GM21576 (cell line): ENCODE data around the gene TPH2.

Experiments
- ATAC-seq: cut with Tn5 transposase; IDR thresholded peaks from one replicate; pipeline ENCODE4 v1.9.1; 2021; ENCODE audit warnings: mild to moderate bottlenecking, moderate library complexity; ENCODE audit not compliant: unreplicated experiment

The TPH2 gene

GRCh38 chr12:71938728-71939385 lies at the start of gene TPH2:
TSS of gene TPH2 (plus strand) at chr12:71938845. CDS start at chr12:71938987, 142 bp downstream.
- peak; percentile 80 for ATAC-seq

DNA sequence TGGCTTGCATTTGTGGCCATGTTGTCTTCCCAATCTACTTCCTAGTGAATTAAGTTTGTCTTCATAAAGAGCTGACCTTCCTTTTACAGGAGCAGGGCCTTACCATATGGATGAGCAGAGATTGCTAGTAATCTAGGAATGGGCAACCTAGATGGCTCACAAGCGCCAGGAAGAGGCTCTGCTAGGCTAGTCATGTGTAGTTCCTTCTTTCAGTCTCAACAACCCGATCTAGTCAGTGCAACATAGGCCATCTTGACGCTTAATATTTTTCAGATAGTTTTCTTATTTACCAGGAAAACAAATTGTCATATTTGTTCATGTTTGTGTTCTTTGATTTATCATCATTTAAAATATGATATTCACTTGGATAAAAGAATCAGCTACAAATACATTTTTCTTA lies 48.2 kb upstream of the TPH2 start:
- ATAC-seq, result no peak

GRCh38 chr12:71892059-71892458 lies 46.6 kb upstream of the TPH2 start:
- ATAC-seq, result no peak

DNA sequence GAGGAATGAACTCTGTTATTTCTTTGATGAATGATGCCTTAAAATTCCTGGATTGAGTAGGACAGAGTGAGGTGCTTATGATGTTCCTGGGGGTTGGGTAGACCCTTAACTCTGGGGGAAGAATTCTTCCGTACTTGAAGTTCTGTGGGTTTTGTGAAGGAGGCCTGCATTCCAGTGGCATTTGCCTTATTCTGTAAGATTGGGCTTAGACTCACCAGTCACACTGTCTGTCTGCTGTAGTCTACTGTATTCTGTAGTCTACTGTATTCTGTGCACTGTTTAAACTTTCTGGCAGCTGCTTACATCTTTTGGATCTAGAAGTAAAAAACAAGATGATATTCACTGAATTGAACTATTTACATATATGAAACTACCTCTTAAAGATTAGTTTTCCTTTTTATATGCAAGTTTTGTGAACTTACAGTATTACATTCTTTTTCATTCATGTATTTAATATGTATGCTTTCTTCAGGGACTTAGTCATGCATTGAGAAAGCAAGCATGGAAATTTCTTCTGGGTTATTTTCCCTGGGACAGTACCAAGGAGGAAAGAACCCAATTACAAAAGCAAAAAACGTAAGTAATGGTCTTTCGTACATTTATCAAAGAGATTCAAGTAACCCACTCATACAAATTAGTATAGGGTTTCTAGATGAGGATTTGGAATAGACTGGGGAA lies 42.3 kb upstream of the TPH2 start:
- no peak for ATAC-seq

GRCh38 chr12:71900091-71900490 lies 38.6 kb upstream of the TPH2 start:
- no peak for ATAC-seq

DNA sequence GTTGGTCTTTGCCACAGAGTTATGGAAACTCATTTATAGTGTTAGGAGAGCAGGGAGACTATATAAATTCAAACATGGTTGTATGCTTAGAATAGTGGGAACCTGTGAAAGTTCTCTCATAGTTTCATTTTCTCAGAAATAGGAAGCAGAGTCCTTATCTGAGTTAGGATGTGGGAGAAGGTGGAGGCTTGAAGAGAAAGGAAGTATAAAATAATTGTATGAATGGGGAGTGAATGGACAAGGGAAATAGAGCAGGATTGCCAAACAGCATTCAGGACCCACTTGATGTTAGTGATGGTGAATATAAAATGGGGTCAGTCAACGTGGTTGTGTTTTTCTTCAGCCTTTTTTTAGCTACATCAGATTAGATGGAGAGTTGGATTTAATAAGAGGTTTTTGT lies 34.0 kb upstream of the TPH2 start:
- ATAC-seq, result no peak

DNA sequence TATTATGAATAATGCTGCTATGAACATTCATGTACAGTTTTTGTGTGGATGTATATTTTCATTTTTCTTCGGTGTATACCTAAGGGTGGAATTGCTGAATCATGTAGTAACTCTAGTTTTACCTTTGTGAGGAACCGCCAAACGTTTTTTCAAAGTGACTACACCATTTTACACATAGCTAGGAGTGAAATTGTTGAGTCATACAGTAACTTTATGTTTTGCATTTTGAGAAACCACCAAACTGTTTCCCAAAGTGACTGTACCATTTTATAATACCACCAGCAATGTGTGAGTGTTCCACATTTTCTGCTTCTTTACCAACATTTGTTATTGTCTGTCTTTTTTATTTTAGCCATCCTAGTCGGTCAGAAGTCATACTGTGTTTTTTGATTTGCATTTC lies 3.1 kb upstream of the TPH2 start:
- ATAC-seq, result peak; percentile 90

- no peak for ATAC-seq
These were observed 1.4 kb downstream of the TPH2 start for GRCh38 chr12:71940068-71940467.

DNA sequence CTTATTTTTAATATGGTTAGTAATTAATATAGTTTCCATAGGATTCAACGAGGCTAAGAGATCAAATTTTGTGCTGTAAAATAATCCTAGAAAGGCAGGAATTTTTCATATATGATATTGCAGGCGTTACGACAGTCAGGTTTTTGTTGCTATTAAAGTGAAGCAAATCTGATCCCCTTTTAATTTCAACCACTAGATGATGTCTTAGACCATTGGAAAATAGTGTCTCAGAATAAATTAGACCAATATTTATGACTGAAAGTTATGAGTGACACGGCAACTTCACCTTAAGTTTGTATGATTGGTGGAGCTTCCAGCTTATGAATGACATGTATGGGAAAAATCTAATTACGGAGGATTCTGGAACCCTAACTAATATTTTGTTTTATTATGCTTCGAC lies 2.5 kb downstream of the TPH2 start:
- ATAC-seq, result no peak

DNA sequence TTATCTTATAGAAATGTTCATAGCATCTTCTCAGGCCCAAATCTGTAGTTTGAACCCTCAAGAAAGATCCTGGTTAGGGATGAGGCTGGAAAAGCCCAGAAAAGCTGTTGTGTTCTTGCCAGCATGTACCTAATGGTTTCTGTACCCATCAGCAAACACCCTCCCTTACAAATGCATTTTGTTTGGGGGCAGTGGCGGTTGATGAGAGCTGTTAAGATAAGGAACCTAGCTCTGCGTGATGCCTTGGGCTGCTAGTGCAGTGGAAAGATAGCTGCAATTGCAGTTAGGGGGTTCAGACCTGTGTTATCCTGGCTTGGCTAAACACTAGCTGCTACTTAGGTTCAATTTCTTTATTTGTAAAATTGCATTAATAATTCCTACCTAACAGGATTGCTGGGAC lies 3.6 kb downstream of the TPH2 start:
- ATAC-seq, result no peak

GRCh38 chr12:71942703-71943102 lies 4.1 kb downstream of the TPH2 start:
- ATAC-seq, result no peak

DNA sequence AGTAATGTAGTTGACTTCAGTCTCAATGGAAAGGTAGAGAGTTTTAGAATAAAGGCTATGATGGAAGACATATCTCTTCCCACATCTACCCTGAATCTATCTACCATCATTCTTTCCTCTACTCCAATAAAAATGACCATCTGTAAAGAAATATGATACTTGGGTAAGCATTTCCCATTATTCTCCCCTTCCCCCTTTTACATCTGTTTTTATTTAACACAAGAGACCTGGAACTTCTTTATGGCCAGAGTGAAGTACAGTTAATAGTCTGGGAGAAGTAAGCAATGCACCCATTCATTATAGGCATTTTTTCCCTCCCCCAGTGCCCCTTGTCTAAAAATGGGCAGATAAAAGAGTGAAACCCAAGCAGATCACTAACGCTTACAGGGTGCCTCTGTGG lies 6.5 kb downstream of the TPH2 start:
- no peak for ATAC-seq

- ATAC-seq, result no peak
These were observed 7.2 kb downstream of the TPH2 start for GRCh38 chr12:71945883-71946282.

DNA sequence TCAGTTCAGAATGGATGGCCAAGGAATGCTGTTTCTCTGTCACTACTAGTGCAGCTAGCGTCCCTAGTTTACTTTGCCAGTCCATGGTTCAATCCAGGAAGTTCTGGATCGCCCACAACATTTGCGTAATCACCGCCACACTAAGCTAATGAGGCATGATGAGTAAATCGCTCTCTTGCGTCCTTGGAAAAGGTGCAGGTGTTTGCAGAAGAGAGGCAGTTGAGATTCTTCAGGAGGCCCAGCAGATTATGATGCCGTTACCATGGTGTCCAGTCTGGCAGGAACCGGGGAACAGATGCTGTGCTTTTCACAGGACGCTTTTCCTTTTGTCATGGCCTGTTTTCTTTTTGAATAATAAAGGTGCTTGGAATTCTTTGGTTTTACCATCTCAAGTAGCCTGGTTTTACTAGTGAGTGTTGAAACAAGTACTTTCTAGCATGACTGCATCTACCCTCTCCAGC lies 9.0 kb downstream of the TPH2 start:
- ATAC-seq, result no peak

GRCh38 chr12:71948390-71948789 lies 9.7 kb downstream of the TPH2 start:
- no peak for ATAC-seq

DNA sequence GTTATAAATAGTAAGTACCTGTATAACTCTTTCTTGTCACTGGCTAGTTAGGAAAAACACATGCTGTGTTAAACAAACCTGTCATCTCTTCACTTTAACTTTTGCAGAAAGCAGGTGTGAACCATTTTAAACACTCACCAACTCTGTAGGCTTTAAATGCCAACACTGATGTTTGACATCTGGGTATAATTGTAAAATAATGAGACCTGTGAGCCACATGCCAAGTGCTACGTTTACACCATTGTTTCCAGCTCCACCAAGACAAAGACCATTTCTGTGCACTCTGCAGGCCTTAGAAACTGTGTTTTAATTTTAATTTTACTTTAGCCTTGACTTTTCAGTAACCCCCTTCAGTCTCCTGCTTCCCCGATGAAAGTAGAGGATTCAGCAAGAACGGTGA lies 11.0 kb downstream of the TPH2 start:
- ATAC-seq, result no peak

GRCh38 chr12:71950404-71950803 lies 11.8 kb downstream of the TPH2 start:
- ATAC-seq, result no peak

DNA sequence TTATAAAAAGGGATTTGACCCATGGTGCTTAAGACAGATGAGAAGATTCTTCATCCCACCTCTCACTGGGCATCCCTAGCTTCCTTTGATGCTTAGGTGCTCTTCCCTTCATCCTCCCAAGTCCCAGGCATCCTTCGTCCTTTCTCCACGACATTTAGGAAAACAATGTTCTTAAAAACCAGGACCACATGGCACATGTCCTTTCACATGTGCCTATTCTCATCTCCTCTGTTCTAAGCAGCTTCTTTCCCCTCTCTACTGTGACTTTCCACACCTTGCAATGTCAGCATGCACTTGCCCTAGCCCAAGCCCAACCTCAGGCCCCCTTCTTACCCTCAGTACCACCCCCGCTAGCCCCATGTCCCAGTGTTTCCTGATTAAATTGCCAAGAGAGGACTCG lies 12.2 kb downstream of the TPH2 start:
- no peak for ATAC-seq

GRCh38 chr12:71954083-71954778 lies 15.6 kb downstream of the TPH2 start:
- ATAC-seq, result no peak

- no peak for ATAC-seq
These were observed 16.2 kb downstream of the TPH2 start for GRCh38 chr12:71954861-71955260.

DNA sequence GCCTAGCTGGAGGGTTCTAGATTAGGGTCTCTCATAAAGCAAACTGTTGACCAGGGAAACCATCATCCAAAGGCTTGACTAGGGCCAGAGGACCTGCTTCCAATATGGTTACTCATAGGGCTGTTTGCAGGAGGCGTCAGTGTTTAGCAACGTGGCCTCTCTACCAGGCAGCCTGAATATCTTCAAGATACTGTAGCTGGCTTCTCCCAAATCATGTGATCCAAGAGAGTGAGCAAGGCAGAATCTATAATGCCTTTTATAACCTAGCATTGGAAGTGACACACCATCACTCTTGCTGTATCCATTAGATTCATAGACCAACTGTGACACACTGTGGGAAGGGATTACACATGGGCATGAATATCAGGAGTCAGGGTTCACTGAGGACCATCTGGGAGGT lies 17.3 kb downstream of the TPH2 start:
- no peak for ATAC-seq

DNA sequence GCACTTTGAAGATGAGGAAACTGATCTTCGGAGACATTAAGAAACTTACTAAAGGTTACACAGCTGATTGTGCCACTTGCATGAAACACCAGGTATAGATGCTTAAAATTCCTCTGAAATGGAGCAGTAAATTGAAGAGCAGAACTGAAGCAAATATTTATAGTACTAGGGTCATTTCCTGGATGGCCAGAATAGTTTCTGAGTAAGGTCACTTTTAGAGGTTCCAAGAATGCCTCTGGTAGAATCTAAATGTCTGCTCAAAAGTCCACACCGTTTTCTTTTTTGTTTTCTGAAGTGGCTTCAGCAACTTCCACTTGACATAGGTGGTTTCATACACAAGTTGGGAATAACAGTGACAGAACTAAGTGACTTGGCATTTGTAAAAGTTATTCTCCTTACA lies 19.4 kb downstream of the TPH2 start:
- ATAC-seq, result no peak
